GM21390 (cell line): ENCODE data around the gene BAIAP3.

Experiments used
- ATAC-seq: cut with Tn5 transposase; IDR thresholded peaks from one replicate; pipeline ENCODE4 v1.9.1; 2021; ENCODE audit not compliant: unreplicated experiment

BAIAP3 gene

GRCh38 chr16:1389762-1390161 lies 56.3 kb downstream of the BAIAP3 start:
- ATAC-seq = no peak

- no peak for ATAC-seq
Observed at GRCh38 chr16:1390239-1390779, 56.9 kb downstream of the BAIAP3 start.

- no peak for ATAC-seq
Observed at GRCh38 chr16:1392826-1393225, 59.4 kb downstream of the BAIAP3 start.

- ATAC-seq = no peak
Observed at GRCh38 chr16:1393613-1394176, 60.2 kb downstream of the BAIAP3 start.

- no peak for ATAC-seq
Observed at GRCh38 chr16:1394367-1394951, 61.0 kb downstream of the BAIAP3 start.

GRCh38 chr16:1395444-1396031 lies 62.1 kb downstream of the BAIAP3 start:
- ATAC-seq = no peak

GRCh38 chr16:1397779-1398178 lies 64.3 kb downstream of the BAIAP3 start:
- no peak for ATAC-seq

GRCh38 chr16:1398351-1398750 lies 64.9 kb downstream of the BAIAP3 start:
- ATAC-seq = no peak
